Fibroblast of lung (primary cell): ENCODE results near the gene KRTAP17-1. TPM values are rescaled to one million over a fixed set of nuclear protein-coding genes. Genes with fewer than 3 reads are reported as not detected.

ENCODE experiments used
- DNase-seq, 2 donors: peaks; one replicate each; pipeline versions ENCODE4 v3.0.0 to v3.0.0-alpha.2; 2010; ENCODE audit warnings: low read depth in 2 of 2
- H2AFZ ChIP-seq: 2 replicates; pipeline ENCODE4 v1.5.1; 2012; ENCODE audit warnings: low read length, control low read depth, inconsistent platforms
- H3K27ac ChIP-seq: 2 replicates; pipeline ENCODE4 v1.5.1; 2011; ENCODE audit warnings: low read length, control low read depth; ENCODE audit not compliant: insufficient read depth
- H3K27me3 ChIP-seq: 2 replicates; pipeline ENCODE4 v1.5.1; 2011; ENCODE audit warnings: mild to moderate bottlenecking, low read length; ENCODE audit not compliant: control insufficient read depth, insufficient read depth
- H3K36me3 ChIP-seq: 2 replicates; pipeline ENCODE4 v1.5.1; 2011; ENCODE audit warnings: low read length; ENCODE audit not compliant: control insufficient read depth, insufficient read depth
- H3K4me1 ChIP-seq: 2 replicates; pipeline ENCODE4 v1.5.1; 2011; ENCODE audit warnings: low read length; ENCODE audit not compliant: control insufficient read depth, insufficient read depth; ENCODE audit errors: extremely low read depth
- H3K4me2 ChIP-seq: 2 replicates; pipeline ENCODE4 v1.5.1; 2011; ENCODE audit warnings: low read length, control low read depth; ENCODE audit not compliant: insufficient read depth; ENCODE audit errors: extremely low read depth
- H3K4me3 ChIP-seq, 4 experiments: fragments of 200-600 bp in 1 of 4; sonication (generic) in 1 of 4; replicated peaks in 1 of 4; 2 replicates each; pipeline ENCODE4 v1.5.1; 2011 to 2016; ENCODE audit warnings: low read length in 4 of 4, low read depth in 3 of 4, mild to moderate bottlenecking in 3 of 4, control low read depth in 2 of 4, inconsistent platforms in 1 of 4, mixed read lengths in 1 of 4; ENCODE audit not compliant: insufficient read depth in 1 of 4; ENCODE audit errors: control extremely low read depth in 1 of 4
- H3K79me2 ChIP-seq: 2 replicates; pipeline ENCODE4 v1.5.1; 2012; ENCODE audit warnings: mild to moderate bottlenecking, low read length, inconsistent platforms; ENCODE audit not compliant: control insufficient read depth, insufficient read depth
- H3K9ac ChIP-seq: 2 replicates; pipeline ENCODE4 v1.5.1; 2011; ENCODE audit warnings: mild to moderate bottlenecking, low read length, control low read depth; ENCODE audit not compliant: insufficient read depth
- H3K9me3 ChIP-seq: 2 replicates; pipeline ENCODE4 v1.5.1; 2012; ENCODE audit warnings: low read depth, low read length; ENCODE audit not compliant: control insufficient read depth, insufficient read depth
- H4K20me1 ChIP-seq: 2 replicates; pipeline ENCODE4 v1.5.1; 2011; ENCODE audit warnings: low read length; ENCODE audit not compliant: control insufficient read depth, insufficient read depth; ENCODE audit errors: extremely low read depth
- CTCF ChIP-seq, 2 donors: IDR thresholded peaks in 1 of 2; conservative IDR thresholded peaks in 1 of 2; 1 replicate in 1 of 2; 2 replicates in 1 of 2; pipeline ENCODE4 v1.5.1; 2011 to 2012; ENCODE audit warnings: low read length in 2 of 2, control low read depth in 1 of 2, inconsistent platforms in 1 of 2, low read depth in 1 of 2, mild to moderate bottlenecking in 1 of 2
- EZH2 ChIP-seq: IDR thresholded peaks from 2 replicates; pipeline ENCODE4 v1.5.1; 2012; ENCODE audit warnings: low read length, control low read depth, mild to moderate bottlenecking; ENCODE audit errors: missing control alignments
- polyA plus RNA-seq, 2 donors: library from polyadenylated mRNA; depleted of rRNA in 1 of 2; stranded (reverse) in 1 of 2; unstranded in 1 of 2; fragments of >200 nt; gene quantifications; 2 replicates each; pipeline ENCODE4 v1.2.1, GENCODE V29; 2011 to 2012; ENCODE audit warnings: missing spikeins in 1 of 2
- total RNA-seq: library from RNA; depleted of rRNA; stranded (reverse); fragments of >200 nt; gene quantifications from 2 replicates; pipeline ENCODE4 v1.2.1, GENCODE V29; 2014

Gene KRTAP17-1
- total and polyA plus RNA-seq, 2 donors (not counting 1 experiment from before 2014, with no cell fraction given), result not detected

- Histone ChIP-seq H3K4me1 (no peaks in the 10 kb centered on the region), H3K79me2 (no peaks in the 10 kb centered on the region), H2AFZ (no peak overlapping the region), H3K9me3 (no peaks in the 10 kb centered on the region), H3K4me3 (no peak overlapping the region), H3K9ac (no peak overlapping the region), H3K4me2 (no peak overlapping the region), H4K20me1 (no peaks in the 10 kb centered on the region), H3K27ac (no peak overlapping the region), H3K27me3 (peaks cover 5% of the 10 kb centered on the region), H3K36me3 (no peaks in the 10 kb centered on the region)
- TF ChIP-seq EZH2, result no peak
- no peak for TF ChIP-seq CTCF (conservative IDR thresholded peaks at IDR 0.05 in 1 of 2, IDR thresholded peaks at IDR 0.05 in 1 of 2; ENCODE audit: low read depth in 1 of 2, low read length in 2 of 2)
- DNase-seq, result no peak
These were observed 19.1 kb upstream of the KRTAP17-1 start for GRCh38 chr17:41334385-41335305.

- H3K79me2 ChIP-seq, result no peaks in the 10 kb centered on the region
- H3K4me1 ChIP-seq, result no peaks in the 10 kb centered on the region
- H3K36me3 ChIP-seq, result no peaks in the 10 kb centered on the region
- no peak overlapping the region for H3K4me3 ChIP-seq
- no peak overlapping the region for H3K4me2 ChIP-seq
- no peak overlapping the region for H3K9ac ChIP-seq
- no peak for DNase-seq
- no peak overlapping the region for H3K27ac ChIP-seq
- H2AFZ ChIP-seq, result no peak overlapping the region
- TF ChIP-seq EZH2 (no peak), CTCF (conservative IDR thresholded peaks at IDR 0.05 in 1 of 2, IDR thresholded peaks at IDR 0.05 in 1 of 2; ENCODE audit: low read depth in 1 of 2, low read length in 2 of 2) (no peak)
- no peaks in the 10 kb centered on the region for H4K20me1 ChIP-seq
- H3K9me3 ChIP-seq, result no peaks in the 10 kb centered on the region
- peaks cover 4% of the 10 kb centered on the region for H3K27me3 ChIP-seq
These were observed 18.3 kb upstream of the KRTAP17-1 start for GRCh38 chr17:41333836-41334235.

- Histone ChIP-seq H2AFZ (no peak overlapping the region), H3K27ac (no peak overlapping the region), H3K4me1 (no peaks in the 10 kb centered on the region), H3K27me3 (peaks cover 4% of the 10 kb centered on the region), H4K20me1 (no peaks in the 10 kb centered on the region), H3K36me3 (no peaks in the 10 kb centered on the region), H3K9me3 (no peaks in the 10 kb centered on the region), H3K4me3 (no peak overlapping the region), H3K4me2 (no peak overlapping the region), H3K79me2 (no peaks in the 10 kb centered on the region), H3K9ac (no peak overlapping the region)
- TF ChIP-seq CTCF (conservative IDR thresholded peaks at IDR 0.05 in 1 of 2, IDR thresholded peaks at IDR 0.05 in 1 of 2; ENCODE audit: low read depth in 1 of 2, low read length in 2 of 2) (no peak), EZH2 (no peak)
- DNase-seq, result no peak
These were observed 17.6 kb upstream of the KRTAP17-1 start for GRCh38 chr17:41333098-41333497.
